Right lobe of liver (tissue), 4 donors: Measurements from ENCODE around the gene GNB4.

ENCODE experiments used
- CTCF ChIP-seq, 4 donors: fragments of 200-600 bp in 3 of 4; fragments of 450-650 bp in 1 of 4; IDR thresholded peaks; one replicate each; pipeline versions ENCODE4 v1.5.1 to v1.8.0; 2016 to 2022; ENCODE audit warnings: antibody characterized with exemption in 4 of 4, mild to moderate bottlenecking in 2 of 4
- POLR2A ChIP-seq: fragments of 450-650 bp; IDR thresholded peaks from one replicate; pipeline ENCODE4 v1.6.1; 2017; ENCODE audit warnings: antibody characterized with exemption, mild to moderate bottlenecking
- donor health status: DM: no; HTN: no; CAD: no.
- donor health status: DM: no; HTN: no; CAD: no.
- donor health status: DM: no; HTN: yes; CAD: no.

- TF ChIP-seq CTCF (IDR thresholded peaks at IDR 0.05) = no peak
- no peak for TF ChIP-seq POLR2A
These were observed 31.6 kb upstream of the GNB4 start for GRCh38 chr3:179482857-179483256.
